Activated CD4-positive, alpha-beta T cell treated with anti-CD3 and anti-CD28 coated beads for 4 hours (primary cell): ENCODE measurements around the gene AHNAK2.
A peak's percentile ranks its signal among the peaks of the same experiment; 100 is the strongest.

ENCODE experiments used
- DNase-seq, 2 donors: peaks; one replicate each; pipeline ENCODE4 v3.0.0-alpha.2; 2020

AHNAK2 gene

DNA sequence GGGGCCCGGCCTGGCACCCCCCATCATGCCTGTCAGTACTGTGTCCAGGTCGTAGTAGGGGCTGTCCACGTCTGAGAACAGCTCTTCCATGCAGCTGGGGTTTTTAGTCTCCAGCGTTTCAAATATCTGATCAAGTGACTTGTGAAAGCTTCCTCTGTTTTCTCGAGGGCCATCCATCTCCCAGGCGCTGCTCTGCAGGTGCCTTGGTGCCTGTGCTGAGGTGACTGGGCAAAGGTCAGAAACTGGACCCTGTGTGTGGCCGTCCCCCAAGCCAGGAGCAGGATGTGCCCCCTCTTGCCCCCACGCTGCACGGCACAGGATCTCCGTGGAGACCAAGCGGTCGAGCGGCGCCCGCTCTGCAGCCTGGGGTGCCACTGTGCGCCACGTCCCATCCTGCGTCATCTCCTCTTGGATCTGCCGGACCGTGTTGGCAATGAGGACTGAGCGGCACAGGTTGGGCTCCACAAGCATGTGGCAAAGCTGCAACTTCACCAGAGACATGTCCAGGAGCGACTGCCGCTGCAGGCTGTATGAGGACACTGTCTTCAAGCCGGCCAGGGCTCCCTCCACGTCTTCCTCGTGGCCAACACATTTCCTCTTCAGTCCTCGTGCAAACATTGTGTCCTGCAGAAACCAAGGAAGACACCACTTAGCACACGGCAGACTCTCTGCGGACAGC lies 33.3 kb upstream of the AHNAK2 start:
- DNase-seq, result no peak

DNA sequence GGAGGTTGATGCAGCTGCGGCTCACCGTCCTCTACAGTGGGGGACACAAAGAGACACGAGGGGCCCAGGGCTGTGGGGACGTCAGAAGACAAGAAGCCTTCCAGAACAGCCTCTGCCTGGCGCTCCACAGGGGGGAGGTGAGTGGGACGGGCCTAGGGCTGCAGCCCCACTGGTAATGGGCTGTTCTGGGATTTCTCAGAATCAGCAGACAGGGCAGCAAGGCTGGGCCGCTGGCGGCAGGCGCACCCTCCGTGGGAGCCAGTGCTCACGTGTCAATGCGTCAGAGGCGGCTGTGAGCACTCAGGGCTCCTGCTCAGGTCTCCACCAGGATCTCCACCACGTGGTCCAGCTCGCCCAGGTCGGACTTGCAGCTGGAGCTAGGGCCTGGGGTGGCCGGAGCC lies 32.7 kb upstream of the AHNAK2 start:
- DNase-seq, result no peak

DNA sequence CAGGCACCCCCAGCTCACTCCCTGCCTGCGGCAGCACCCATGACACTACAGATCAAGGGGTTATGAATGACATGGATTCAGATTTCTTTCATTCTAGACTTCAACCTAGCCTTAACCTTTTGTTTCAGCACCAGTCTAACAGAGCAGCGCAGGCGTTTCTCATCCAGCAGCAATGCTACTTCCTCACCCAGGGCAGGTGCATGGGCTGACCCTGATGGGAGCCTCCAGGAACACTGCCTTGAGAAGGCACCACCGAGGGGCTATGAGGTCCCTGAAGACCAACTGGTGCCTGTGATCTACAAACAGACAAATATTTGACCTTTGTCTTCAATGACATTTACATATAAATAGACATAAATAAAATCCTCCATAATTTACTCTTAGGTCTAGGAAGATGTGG lies 31.9 kb upstream of the AHNAK2 start:
- DNase-seq, result no peak

DNA sequence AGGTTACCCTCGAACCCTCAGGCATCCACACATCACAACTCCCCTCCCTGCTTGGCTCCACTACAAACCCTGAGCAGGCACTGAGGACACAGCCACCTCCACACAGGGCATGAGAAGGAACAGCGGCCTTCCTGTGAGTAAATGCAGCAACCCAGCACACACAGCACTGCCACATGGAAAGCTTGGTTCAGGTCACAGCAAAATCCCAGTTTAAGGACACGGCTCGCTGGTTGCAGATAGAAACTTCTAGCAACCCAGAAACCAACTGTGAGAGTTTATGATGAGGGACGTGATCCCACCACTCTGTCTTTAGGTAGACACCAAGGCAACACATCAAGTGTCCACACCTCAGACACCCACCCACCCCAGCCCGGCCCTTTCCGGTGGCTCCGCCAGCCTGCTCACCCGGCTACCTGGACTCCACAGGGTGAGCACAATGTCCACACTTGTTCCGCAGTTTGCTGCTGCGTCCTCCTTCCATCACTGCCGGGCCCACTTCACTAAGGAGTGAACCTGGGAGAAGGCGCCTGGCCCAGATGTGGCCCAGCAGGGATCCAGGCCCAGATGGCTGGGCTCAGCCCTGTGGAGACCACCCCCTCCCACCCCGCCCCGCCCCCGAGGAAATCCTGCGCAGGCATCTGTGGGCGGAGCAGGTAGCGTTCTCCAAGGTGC lies 29.6 kb upstream of the AHNAK2 start:
- no peak for DNase-seq

DNA sequence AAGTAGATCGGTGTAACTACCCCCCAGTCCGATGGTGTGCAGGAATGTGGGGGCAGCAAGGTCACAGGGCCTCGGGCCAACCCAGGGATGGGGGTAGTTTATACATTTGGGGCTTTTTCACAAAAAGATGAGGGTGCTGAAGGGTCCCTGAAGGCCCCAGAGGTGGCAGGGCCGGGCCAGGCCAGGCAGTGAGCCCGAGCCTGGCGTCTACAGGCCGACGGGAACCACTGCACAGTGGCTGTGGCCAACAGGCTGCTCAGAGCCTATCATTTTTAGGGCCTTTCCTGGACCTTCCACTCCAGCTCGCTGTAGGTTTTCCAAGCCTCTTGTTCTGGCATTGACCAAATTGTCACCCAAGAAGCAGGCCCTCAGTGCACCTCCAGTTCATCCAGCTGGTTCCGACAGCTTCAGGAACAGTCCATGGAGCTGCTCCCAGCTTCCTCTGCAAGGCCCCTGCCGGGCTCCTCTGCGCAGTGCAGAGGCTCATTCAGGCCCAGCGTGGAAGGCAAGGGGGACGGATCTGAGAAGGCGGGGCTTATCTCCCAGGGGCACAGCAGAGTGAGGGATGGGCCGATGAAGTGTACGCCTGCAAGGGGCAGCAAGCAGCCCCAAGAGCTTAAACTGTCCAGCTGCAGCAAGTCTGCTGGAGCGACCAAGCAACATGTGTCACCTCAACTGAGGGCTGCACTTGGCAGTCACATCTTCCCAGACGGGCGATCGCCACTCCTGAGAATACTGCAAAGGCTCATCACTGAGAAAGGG lies 28.8 kb upstream of the AHNAK2 start:
- DNase-seq, result no peak

DNA sequence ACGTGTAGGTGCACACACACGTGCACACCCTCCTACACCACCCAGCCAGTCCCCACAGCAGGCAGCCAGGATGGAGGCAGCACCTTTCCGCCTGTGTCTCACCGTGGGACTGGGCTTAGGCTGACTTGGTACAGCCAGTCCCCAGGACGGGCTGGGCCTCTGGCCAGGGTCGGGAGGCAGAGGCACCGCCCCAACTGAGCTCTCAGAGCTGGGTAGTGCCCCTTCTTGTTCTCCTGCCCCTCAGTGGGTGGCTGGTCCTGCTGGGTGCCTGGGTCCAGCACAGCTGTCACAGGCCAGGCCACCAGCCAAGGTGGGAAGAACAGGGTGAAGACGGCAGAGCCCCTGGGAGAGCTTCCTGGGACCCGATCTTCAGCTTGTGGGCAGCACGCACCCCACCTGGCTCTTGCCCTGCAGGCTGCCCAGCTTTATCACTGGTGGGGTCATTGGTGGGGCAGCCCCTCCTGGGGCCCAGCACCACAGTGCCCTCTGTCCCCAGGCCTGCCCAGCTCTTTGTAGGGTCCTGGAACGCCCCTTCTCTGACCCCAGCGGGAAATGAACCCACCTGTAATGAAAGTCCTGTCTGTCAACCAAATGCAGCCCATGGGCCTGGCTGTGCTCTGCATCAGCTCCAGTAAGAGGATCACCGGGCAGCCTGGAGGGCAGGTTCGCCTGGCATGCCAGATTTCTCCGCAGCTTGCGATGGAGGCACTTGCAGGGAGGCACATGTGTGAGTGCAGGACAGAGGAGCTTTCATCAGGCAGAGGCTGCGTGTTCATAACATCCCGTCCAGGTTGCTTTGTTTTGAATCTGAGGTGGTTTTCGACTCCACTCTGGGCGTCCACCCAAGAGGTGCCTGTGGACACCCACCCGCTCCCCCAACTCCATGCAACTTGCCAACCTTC lies 28.0 kb upstream of the AHNAK2 start:
- no peak for DNase-seq

DNA sequence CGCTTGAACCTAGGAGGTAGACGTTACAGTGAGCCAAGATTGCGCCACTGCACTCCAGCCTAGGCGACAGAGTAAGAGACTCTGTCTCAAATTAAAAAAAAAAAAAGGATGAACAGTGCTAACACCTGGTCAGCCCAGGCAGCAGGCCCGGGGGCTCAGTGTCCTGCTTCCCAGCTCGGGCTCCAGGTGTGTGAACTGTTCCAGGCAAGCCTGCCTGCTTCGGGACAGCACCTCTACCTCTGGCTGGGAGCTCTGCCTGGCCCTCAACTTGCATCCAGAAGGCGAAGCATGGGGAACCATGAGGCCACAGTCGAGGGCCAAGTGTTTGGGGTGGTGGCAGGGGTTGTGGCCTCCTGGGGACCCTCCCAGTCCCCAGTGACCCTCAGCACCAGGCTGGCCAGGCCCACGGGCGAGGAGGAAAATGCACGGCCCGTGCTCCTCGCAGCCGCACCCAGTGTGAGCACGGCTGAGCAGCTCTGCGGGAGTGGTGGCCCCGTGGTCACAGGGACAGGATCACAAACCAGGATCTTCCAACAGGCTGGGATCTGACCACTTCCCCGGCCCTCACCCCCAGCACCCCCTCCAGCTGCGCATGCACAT lies 27.3 kb upstream of the AHNAK2 start:
- DNase-seq, result no peak

DNA sequence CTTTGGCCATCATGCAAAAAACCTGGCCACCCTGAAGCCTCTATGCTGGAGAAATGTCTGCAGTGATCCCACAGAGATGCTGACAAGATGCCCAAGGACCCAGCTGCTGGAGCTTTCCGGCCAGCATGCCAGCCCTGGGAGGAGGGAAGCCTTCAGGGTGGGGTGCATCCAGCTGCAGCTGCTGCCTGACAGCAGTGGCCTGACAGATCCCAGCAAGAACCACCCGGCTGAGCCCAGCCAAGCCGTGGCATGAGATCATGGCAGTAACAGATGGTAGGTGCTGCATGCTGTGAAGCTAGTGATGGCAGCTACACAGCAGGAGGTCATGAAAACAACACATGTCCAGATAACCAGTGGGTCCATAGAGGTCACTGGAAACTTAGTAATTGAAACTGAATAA lies 21.2 kb upstream of the AHNAK2 start:
- no peak for DNase-seq

DNA sequence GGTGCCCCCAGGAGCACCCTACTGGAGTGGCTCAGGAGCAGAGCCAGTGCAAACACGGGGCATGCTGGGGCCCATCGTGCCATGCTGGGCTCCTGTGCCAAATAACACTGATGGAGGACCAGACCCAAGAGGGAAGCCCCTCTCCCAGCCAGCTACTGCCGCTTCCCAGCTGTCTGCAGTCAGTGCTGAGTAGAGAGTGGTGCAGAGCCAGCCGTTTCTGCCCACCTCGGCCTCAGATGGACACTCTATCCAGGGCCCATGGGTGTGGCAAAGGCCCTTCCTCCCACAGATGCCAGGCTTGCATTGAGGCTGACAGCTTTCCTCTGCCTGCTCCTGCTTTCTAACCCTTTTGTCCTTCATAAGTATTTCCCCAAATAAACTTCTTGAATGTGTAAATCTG lies 20.6 kb upstream of the AHNAK2 start:
- no peak for DNase-seq

DNA sequence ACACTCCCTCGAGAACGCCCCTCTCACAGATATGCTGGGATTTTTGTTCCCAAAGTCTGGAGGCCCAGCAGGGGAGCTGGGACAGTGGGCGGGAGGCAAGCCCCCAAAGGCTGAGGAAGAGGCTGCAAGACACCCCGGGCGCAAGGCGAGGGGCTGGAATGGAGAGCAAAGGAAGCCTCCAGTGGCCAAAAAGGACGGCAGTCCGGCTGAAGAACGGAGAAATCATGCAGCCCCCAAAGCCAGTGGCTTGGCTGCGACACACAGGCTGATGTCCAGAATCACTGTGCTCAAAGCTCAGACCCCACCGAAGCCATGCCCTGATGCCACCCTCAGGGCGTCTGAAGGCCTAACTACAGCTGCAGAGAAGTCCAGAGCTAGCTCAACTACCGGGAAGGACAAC lies 18.3 kb upstream of the AHNAK2 start:
- DNase-seq, result no peak

DNA sequence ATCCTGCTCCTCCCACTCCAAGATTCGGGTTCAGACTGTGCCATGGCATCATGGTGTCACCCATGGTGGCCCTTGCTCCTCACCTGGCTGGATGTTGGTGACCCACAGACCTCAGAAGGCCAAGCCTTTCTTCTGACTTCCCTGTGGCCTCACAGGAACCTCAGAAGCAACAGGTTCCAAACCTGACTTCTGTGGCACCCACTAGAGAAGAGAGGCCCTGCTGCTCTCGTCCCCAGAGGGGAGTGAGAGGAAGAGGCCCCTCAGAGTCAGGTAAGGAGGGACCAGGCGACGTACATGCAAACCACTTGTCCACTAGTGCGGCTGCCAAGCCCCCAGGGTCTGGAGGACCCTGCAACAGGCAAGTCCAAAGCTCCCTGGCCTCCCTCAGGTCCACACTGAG lies 17.9 kb upstream of the AHNAK2 start:
- DNase-seq, result no peak

DNA sequence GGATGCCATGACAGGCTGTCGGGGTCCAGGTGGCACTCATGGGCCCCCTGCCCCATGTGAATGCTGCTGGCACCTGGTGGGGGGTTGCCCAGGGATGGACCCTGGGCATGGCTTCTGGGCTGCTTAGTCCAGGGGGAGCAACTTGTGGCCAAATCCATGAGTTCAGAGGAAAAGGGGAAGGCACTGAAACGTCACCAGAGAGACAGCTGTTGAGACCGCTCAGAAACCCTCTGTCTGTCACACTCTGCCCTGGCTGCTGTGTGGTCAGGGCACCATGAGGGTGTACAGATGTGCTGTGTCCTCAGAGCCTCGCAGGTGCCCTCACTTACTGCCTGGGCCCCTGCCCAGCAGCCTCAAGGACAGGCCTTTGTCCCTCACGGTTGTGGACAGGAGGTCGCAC lies 16.8 kb upstream of the AHNAK2 start:
- no peak for DNase-seq

DNA sequence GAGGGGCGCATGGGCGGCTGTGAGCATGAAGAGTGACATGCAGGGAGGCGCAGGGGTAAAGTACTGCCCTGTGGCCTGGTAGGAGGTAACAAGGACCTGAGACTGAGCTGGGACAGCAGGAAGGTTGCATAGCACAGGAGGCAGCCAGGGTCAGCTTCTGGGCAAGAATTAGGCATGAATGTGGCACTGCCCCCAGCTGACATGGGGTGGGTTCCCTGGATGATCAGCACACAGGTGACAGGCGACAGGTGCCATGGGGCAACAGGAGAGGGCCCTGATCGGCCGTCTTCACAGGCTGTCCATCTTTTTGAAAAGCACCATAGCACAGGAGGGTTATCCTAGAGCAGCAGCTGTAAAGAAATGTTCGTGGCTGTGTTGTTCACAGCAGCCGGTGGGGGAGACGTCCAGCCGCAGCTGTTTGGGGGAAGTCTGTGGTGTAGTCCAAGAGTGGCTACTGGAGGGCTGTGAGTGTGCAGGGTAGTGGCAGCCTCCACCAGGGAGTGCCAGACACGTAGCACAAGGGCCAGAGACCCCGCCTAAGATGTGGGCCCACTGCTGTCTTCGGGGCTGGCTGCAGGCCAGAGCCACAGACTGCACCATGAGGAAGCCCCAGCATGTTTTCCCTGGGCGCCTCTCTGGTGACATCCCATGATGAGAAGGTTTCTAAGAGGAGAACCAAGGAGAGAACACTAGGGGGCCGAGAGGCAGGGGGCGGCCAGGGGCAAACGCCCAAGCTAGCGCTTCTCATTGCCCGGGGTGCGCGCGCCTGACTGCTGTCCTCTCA lies 15.8 kb upstream of the AHNAK2 start:
- DNase-seq, result no peak

DNA sequence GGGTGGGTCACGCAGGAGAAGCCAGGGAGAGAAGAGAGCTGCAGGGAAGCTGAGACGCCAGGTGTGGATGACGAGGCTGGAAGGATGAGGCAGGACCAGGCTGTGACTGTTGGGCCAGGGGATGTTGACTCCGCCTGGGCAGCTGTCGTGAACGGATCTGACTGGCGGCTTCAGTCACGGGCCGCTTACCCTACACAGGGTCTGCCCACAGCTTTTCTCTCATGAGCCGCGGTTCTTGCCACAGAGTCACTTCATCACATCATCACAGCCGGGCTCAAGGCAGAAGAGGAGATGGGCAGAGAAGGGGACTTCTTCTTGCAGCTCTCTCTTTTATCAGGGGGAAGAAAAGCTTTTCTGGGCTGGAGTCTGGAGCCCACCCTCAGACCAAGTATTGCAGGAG lies 15.1 kb upstream of the AHNAK2 start:
- DNase-seq, result no peak

DNA sequence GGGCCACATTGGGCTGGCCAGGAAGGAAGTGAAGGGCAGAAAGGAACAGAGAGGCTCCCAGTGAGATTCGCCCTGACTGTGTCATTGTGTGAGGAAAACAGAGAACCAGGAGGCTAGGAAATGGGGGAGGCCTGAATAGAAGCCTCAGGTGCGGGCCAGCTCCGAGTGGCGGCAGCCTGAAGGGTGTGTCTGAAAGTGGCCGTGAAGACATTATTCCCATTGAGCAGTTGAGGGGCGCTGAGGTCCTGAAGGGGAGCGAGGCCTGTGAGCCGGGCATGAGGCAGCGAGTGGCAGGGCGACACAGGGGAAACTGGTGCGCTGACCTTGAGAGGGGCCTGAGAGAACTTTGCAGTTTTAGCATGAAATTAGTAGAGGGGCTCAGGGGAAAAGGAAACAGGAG lies 14.3 kb upstream of the AHNAK2 start:
- no peak for DNase-seq

DNA sequence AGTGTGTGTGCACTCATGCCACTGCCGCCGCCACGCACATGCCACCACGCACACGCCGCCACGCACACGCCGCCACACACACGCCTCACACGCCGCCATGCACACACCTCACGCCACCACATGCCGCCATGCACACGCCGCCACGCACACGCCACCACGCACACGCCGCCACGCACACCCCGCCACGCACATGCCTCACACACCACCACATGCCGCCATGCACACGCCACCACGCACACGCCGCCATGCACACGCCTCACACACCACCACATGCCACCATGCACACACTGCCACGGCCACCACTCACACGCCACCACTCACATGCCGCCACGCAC lies 13.7 kb upstream of the AHNAK2 start:
- no peak for DNase-seq

DNA sequence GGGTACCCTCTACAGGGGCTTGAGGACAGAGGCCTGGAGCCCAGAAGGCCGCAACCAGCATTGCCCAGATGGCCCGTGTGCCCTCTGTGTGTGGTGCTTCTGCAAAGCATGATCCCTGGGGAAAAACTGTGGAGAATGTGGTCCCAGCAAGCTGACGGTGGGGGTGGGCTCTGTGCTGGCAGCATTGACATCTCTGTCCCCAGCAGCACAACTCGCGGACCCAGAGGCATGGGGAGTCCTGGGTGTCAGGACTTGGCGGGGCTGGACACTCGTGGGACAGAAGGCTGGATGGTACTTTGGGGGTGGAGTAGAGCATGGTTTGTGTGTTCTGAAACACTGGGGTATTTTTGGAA lies 11.8 kb upstream of the AHNAK2 start:
- DNase-seq, result no peak

DNA sequence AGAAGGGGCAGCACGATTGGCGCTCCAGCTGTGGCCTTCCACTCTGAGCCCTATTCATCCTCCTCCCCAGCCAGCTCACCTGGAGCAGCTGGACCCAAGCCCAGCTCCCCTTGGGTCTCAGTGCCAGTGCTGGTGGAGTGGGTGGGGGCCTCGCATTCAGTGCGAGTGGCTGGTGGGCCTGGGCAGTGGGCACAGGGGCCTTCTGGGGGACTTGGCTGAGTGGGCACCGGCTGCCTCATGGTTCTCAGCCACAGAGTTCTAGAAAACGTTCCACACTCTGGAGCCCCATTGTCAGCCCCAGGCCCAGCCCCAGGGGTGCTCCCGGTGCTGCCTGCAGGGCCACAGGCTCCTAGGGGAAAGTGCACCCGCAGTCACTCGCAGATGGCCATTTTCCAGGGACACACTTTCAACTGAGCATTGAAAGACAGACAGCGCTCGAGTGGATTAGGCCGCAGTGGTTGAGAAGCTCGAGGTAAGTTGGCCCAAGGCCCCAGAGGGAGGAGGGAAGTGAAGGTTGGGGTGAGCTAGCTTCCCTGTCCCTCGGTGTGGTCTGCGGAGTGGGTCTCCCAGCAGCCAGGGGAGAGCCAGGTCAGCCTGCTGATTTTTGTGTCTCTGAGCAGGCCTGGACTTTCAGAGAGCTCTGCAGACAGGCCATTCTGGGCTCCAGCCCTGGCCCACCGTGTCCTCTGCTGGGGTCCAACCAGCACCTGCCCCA lies 11.2 kb upstream of the AHNAK2 start:
- no peak for DNase-seq

DNA sequence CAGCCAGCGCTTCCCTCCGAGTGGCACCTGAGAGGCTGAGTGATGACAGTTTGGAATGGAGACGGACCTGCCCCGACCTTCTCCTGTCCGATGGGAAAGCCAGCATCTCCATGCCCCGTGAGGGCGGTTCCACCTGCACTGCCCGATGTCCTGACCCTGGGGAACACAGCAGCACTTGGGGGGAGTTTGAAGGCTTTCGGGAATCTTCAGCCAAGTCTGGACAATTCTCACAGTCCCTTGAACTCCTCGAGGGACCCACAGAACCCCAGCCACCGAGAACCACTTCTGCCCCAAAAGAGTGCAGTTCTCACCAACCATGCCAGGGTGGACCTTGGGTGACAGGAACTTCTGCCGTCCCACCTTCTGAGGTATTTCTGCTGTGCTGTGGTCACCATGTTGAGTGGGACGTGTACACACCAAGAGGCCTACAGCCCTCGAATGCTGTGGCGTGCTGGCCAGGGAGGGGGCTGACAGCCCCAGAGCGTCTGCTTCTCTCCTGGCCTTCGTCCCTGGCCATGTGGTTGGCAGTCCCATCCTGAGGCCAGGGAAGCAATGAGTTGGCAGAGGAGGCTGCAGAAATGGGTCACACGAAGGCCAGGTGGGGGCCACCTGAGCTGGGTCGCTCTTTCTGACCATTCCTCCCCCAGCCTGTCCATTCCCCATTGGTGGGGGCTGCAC lies 8.5 kb upstream of the AHNAK2 start:
- DNase-seq, result no peak

DNA sequence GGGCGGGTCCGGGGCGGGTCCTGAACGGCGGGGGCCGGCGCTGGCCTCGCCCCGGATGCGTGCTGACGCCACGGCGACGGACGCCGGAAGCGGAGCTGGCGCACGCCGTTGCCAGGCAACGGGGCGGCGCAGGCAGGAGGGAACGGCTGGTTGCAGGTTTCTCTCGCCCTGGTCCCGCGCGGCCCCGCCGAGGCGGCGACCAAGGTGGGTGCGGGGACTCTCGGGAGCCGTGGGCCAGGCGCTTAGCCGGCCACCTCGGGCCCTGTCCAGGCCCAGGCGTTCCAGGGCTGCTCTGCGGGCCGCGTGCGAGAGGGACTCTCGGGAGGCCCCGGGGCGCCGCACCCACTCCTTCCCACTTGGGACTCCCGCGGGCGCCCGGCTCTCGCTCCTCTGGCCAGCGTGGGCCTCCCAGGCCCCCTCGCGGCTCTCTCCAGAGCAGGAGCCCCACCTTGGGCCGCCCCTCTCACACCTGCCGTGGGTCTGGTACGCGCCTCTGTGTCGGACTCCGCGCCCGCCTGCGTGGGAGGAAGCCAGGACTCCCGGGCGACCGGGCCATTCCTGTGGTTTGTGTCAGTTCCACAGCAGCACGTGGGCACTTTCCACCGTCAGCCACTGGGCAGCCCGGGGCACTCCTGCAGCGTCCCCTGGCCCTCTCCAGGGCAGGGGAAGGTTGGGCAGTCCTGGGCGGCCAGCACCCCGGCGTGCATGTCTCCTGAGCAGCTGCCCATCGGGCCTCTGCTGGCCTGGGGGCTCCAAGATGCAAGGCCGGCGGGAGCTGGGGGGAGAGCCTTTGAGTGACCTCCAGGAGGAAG lies 7.7 kb upstream of the AHNAK2 start, which contains the start of gene CLBA1:
TSS of gene CLBA1 (plus strand) at position 114 of the 812 bp plus-strand sequence. CDS start at position 758, 644 bp downstream.
- DNase-seq, result peak; percentile 79 to 85
